Left kidney (tissue), 8 donors: ENCODE results near the gene AASDHPPT. TPM values are rescaled to one million over a fixed set of nuclear protein-coding genes. Genes with fewer than 3 reads are reported as not detected.
A peak's percentile ranks its signal among the peaks of the same experiment; 100 is the strongest.
"Not testable (repeated sequence)": the region's sequence is repeated elsewhere in the genome, so short reads cannot be mapped to it uniquely, and the experiment has no call there.

Experiments
- DNase-seq: peaks from one replicate; pipeline ENCODE4 v3.0.0-alpha.2; 2013
- long read RNA-seq, 8 donors: transcript quantifications; one replicate each; lab custom pipeline, GENCODE V29; 2026
- polyA plus RNA-seq: library from polyadenylated mRNA; unstranded; fragments of 120-200 nt; gene quantifications from one replicate; pipeline ENCODE4 v1.2.1, GENCODE V29; 2013; ENCODE audit not compliant: insufficient read length

AASDHPPT gene
- 92.5 TPM for polyA plus RNA-seq
- long read RNA-seq, donor 1, transcript AASDHPPT-201 (6 exons, 2,955 nt) = major isoform, 68 of 68 reads
- long read RNA-seq, donor 1, partial matches to known transcripts = 0 of 68 reads
- long read RNA-seq, donor 1, other reads (novel, unspliced or antisense) = 0 of 68 reads
- long read RNA-seq, donor 2, transcript AASDHPPT-201 (6 exons, 2,955 nt) = major isoform, 42 of 94 reads
- long read RNA-seq, donor 2, partial matches to known transcripts = 50 of 94 reads
- long read RNA-seq, donor 2, other reads (novel, unspliced or antisense) = 0 of 94 reads
- long read RNA-seq, donor 3, full-length matches to known transcripts = 45 of 56 reads
- long read RNA-seq, donor 3, partial matches to known transcripts = 11 of 56 reads
- long read RNA-seq, donor 3, other reads (novel, unspliced or antisense) = 0 of 56 reads
- long read RNA-seq, donor 4, partial matches to known transcripts = 0 of 3 reads
- long read RNA-seq, donor 4, other reads (novel, unspliced or antisense) = 0 of 3 reads
- long read RNA-seq, donor 5, transcript AASDHPPT-201 (6 exons, 2,955 nt) = major isoform, 58 of 65 reads
- long read RNA-seq, donor 5, partial matches to known transcripts = 6 of 65 reads
- long read RNA-seq, donor 5, other reads (novel, unspliced or antisense) = 0 of 65 reads
- long read RNA-seq, donor 6, transcript AASDHPPT-201 (6 exons, 2,955 nt) = major isoform, 47 of 80 reads
- long read RNA-seq, donor 6, partial matches to known transcripts = 33 of 80 reads
- long read RNA-seq, donor 6, other reads (novel, unspliced or antisense) = 0 of 80 reads
- long read RNA-seq, donor 7, full-length matches to known transcripts = 66 of 72 reads
- long read RNA-seq, donor 7, partial matches to known transcripts = 6 of 72 reads
- long read RNA-seq, donor 7, other reads (novel, unspliced or antisense) = 0 of 72 reads
- long read RNA-seq, donor 8, full-length matches to known transcripts = 19 of 19 reads
- long read RNA-seq, donor 8, partial matches to known transcripts = 0 of 19 reads
- long read RNA-seq, donor 8, other reads (novel, unspliced or antisense) = 0 of 19 reads

- peak; percentile 62 for DNase-seq
Observed at GRCh38 chr11:106077609-106078455, at the start of gene AASDHPPT. TSS of gene AASDHPPT (plus strand) at chr11:106077662. CDS start at chr11:106077711, 49 bp downstream.

GRCh38 chr11:106030609-106031008 is 46.9 kb upstream of the AASDHPPT start:
- no peak for DNase-seq

GRCh38 chr11:106031202-106031810 is 46.2 kb upstream of the AASDHPPT start:
- no peak for DNase-seq

- no peak for DNase-seq
Observed at GRCh38 chr11:106031936-106032335, 45.5 kb upstream of the AASDHPPT start.

GRCh38 chr11:106032861-106033260 is 44.6 kb upstream of the AASDHPPT start:
- DNase-seq = no peak

- no peak for DNase-seq
Observed at GRCh38 chr11:106043540-106043939, 33.9 kb upstream of the AASDHPPT start.

GRCh38 chr11:106047631-106048030 is 29.8 kb upstream of the AASDHPPT start:
- DNase-seq = no peak

- DNase-seq = no peak
Observed at GRCh38 chr11:106049727-106050476, 27.6 kb upstream of the AASDHPPT start.

- no peak for DNase-seq
Observed at GRCh38 chr11:106051103-106051502, 26.4 kb upstream of the AASDHPPT start.

GRCh38 chr11:106058377-106058776 is 19.1 kb upstream of the AASDHPPT start:
- not testable (repeated sequence) for DNase-seq

GRCh38 chr11:106059617-106060016 is 17.8 kb upstream of the AASDHPPT start:
- no peak for DNase-seq

GRCh38 chr11:106061249-106061784 is 16.1 kb upstream of the AASDHPPT start:
- DNase-seq = no peak

GRCh38 chr11:106061954-106062949 is 15.2 kb upstream of the AASDHPPT start:
- no peak for DNase-seq

- no peak for DNase-seq
Observed at GRCh38 chr11:106063009-106063408, 14.5 kb upstream of the AASDHPPT start.

GRCh38 chr11:106070606-106071005 is 6.9 kb upstream of the AASDHPPT start:
- DNase-seq = no peak

GRCh38 chr11:106072804-106073203 is 4.7 kb upstream of the AASDHPPT start:
- no peak for DNase-seq

- no peak for DNase-seq
Observed at GRCh38 chr11:106076171-106076918, 1.1 kb upstream of the AASDHPPT start.
